Caki2 (cell line): ENCODE data around the gene ZNF423. TPM values are rescaled to one million over a fixed set of nuclear protein-coding genes. Genes with fewer than 3 reads are reported as not detected.

Experiments
- DNase-seq: peaks from one replicate; pipeline ENCODE4 v3.0.0-alpha.2; 2015; ENCODE audit warnings: low read depth
- in situ Hi-C: cut with HindIII; loops from 2 replicates; pipeline ENCODE4 v1.10.0; 2016; ENCODE audit warnings: low sequenced_read_pairs, low pct_unique_long_range_greater_than_20kb, mixed read lengths
- total RNA-seq: library from RNA; depleted of rRNA; stranded (reverse); fragments of >200 nt; shearing (Covaris generic); gene quantifications from 2 replicates; pipeline ENCODE4 v1.2.3, GENCODE V29; 2014; ENCODE audit warnings: low replicate concordance

The ZNF423 gene
- total RNA-seq, 1 experiment from 2014 or later: 0.24 TPM

DNA sequence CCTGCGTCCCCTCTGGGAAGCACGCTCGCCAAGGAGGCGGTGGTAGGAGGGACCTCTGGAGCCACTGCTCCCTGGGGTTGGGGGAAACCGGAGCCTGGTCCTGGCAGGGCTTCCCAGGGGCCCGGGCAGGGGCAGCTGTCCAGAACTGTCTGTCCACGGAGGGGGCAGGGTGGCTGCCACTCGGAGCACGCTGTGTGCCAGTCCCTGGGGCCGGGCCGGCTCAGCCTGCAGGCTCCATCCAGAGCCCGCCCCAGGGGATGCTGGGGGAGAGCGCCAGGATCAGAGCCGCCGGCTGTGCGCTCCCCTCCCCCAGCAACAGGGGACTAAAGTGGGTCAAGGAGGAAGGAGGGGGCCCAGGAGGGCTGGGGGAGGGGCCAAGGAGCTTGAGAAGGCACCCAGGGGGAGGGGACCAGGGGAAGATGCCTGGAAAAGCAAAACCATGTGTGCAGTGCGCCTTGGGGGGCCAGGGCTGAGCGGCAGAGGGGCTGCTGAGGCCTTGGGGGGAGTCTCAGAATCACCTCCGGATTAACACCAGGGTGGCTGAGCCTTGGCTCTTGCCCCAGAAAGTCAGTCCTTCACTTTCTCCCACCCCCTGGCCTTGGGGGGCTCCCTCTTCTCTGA lies 21.3 kb downstream of the ZNF423 start:
- in situ Hi-C loops: no loop called here
- no peak for DNase-seq

DNA sequence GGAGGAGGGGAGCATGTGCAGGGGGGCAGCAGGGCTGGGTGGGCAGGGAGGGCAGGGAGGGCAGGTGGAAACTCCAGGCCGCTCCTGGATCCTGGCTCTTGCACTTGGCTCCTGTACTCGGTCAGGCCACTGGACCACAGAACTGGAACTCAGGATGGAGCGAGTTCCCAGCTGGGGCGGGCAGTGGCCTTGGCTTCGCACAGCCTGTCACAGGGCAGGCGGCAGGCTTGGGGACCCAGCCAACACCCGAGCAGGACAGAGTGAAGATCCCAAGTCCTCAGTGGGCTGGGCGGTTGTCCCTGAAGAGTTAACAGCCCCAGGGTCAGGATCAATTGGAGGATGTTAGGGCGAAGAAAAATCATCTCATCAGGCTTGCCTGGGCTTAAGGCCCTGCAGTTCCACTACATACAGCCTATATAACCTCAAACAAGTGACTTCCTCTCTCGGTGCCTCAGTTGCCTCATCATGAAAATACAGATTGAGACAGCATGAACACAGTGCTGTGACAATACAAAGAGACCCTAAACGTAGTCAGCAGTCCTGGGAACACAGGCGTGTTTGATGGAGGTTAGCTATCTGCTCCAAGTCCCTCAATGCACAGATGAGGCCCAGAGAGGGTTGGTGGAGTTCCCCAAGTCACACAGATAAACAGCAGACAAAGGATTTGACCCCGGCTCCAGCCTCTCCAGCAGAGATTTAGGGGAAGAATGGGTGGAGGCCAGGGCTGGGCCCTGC lies 21.9 kb downstream of the ZNF423 start:
- in situ Hi-C loops: no loop called here
- no peak for DNase-seq

DNA sequence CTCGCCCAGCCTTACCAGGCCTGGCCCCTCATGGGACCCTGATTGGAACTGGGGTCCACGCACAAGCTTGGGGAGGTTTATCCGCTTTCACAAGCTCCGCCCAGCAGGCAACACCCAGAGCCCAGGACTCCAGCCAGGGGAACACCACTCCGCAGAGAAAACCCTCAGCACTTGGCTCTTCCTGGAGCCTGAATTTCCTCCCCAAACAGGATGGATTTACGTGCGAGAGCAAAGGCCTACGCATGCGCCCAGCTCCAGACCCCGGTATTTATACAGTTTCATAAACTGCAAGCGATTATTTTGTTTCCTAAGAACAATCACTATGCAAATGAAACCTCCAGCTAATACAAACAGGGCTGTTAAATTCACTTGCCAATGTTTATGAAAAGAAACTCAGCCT lies 22.8 kb downstream of the ZNF423 start:
- DNase-seq: no peak
- in situ Hi-C loops: no loop called here

DNA sequence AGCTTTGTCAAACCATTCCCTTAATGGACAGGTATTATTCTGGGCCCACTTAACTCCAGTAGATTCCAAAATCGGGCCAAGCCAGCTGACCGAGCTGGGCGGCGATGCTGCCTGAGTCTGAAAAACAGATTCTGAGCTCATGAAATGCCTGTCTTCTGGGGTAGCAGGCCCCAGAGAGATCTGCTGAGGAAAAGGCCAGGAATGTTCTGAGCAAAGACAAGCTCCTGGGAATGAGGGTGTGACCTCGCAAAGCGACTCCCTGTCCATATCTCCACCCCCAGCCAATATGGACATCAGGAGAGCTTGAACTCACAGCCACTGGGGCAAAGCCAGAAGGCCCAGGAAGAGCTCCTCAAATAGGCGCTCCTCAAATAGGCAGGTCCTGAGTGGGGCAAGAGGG lies 23.7 kb downstream of the ZNF423 start:
- no peak for DNase-seq
- in situ Hi-C loops: no loop called here

DNA sequence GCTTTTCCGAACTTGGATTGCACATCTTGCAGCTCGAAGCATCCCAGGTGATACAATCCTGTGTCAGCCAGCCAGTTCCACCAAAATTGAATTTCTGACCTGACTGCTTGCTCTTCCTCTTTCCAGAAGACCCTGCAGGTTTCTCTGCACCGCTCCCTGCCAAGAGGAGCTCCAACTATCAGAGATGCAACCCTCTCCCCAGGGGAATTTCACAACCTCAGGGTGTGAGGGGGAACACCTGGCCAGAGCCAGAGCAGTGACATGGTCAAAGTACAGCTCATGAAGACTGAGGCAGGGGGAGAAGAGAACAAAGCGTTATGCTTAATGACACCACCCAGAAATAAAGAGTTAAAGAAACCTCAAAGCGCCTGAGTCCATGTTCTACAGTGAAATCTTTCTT lies 25.0 kb downstream of the ZNF423 start:
- DNase-seq: no peak
- in situ Hi-C loops: no loop called here

DNA sequence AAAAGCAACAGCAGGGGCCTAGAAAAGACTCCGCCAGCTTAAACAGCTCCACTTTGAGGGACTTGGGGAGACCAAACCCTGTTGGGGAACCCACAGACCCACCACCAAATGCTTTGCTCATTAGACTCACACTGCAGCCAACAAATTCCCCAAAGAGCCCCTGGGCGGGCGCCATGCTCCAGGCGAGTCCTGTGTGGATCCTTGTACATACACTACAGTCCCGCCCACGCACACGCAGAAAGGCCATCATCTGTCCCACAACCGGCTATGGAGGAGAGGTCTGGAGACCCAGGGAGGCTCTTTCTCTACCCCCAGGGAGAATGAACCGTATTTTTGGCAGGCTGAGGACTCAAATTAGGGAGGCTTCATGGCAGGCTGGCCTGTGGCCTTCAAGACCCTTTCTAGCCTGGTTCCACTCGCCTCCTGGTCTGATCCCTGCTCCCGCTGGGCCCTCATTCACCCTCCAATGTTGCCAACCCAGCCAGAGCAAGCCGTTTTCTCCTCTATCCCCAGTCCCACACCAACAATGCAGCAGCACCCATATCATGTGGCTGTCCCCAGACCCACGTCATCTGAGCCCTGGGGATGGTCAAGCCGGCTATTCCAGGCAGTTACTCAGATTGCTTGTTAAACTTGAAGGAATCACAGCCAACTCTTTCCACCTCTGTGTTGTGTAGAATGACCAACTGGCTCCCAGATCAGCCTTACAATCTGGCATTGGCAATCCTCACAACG lies 27.2 kb downstream of the ZNF423 start:
- no peak for DNase-seq
- in situ Hi-C loops: no loop called here

DNA sequence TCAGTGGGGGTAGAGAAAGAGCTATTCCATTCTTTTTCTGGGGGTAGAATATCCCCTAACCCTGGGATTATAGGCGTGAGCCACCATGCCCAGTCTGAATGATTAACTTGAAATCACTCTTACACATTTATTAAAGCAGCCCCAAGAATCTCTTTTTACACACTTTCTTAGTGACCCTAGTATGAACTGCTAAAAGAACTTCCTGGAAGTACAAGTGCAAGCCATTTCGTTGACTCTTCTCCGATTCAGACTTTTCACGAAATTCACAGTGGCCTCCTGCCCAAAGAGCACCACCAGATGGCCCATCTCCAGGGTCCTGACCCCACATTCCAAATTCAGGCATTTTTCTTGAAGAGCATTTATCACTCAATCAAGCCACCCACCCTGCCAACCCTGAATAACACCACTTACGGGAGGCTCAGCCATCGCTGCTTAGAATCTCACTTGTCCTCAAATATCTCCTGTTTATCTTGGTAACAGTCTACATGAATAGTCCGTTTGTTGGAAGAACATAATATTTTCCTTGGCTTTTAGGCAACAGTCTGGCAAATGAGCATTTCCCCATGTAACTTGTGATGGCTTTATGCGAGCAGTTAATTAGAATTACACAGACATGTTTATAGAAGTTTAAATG lies 28.0 kb downstream of the ZNF423 start:
- in situ Hi-C loops: no loop called here
- no peak for DNase-seq

DNA sequence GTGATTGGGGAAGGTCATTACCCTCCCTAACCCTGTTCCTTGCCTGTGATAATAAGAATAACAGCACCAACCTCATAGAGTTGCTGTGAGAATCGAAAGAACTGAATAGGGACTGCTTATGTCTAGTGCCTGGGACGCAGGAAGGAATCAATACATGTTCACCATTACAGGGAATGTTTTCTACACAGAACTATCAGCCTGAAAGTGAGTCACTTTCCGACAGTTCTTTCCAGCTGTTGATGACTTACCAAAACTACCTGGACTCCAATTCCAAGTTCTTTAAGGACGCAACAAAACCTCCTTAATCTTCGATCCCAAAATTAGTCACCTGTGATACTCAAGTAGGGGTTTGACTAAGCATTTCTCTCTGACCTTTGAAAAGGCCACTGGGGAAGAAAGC lies 29.4 kb downstream of the ZNF423 start:
- no peak for DNase-seq
- in situ Hi-C loops: no loop called here

DNA sequence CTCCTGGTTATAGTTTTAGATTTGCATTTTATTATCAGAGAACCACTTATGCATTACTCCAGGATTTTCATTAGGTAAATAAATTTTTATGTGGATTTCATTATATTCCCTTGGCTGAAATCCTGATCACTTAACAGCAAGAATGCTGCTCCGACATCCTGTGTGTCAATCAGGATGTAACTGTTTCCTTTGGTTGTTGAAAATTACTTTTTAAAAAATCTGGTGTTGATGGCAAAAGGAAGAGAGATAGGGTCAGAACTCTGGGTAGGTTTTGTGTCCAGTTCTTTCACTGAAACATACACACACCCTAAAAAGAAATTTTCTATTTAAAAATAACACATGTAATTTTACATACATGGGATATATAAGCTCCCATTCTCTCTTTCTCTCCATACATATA lies 30.9 kb downstream of the ZNF423 start:
- DNase-seq: no peak
- in situ Hi-C loops: no loop called here

DNA sequence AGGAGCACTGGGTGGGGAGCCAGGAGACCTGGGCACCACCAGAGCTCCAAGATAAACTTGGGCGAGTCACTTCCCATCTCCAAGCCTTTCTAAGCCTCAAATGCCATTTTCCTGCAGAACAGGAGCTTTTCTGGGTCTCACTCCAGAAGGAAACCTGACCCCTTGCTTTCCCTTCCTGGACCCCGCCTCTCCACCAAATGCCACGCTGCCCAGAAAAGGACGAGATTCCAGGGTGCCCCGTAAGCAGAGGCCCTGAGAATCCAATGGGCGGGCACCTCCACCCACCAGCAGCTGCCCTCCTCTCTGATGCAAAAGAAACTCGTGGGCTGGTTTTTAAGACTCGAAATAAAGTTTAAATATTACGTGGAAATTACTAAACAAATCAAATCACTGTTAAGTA lies 31.3 kb downstream of the ZNF423 start:
- in situ Hi-C loops: no loop called here
- no peak for DNase-seq

DNA sequence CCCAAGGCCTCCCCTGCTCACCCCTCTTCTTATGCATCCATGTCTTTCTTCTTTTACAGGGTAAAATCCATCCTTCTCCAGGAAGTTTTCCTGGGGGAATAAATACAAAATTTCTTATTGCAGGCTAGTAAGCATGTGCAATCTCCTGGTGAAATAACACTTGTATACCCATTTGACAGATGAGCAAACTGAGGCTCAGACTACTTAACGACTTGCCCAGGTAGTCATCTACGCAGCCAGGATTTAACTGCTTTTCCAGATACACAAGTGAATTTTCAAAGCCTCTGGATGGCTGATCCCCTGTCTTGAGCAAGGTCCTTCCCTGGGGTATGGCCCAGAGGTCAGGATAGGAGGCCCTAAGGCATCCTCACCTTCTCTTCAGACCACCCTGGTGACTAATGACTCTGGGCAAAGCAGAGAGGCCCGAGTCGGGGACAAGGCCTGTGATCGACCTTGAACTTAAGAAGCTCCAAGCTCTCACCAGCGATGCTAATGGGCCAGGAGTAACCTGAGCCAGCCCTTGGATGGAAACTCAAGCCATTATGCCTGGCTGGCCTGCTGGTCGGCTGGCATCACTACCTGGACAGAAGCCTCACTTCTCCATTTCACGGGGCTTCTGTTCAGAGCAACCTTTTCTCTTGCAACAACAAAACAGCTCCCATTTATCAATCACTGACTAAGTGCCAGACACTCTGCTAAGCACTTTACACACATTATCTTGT lies 33.1 kb downstream of the ZNF423 start:
- no peak for DNase-seq
- in situ Hi-C loops: no loop called here

DNA sequence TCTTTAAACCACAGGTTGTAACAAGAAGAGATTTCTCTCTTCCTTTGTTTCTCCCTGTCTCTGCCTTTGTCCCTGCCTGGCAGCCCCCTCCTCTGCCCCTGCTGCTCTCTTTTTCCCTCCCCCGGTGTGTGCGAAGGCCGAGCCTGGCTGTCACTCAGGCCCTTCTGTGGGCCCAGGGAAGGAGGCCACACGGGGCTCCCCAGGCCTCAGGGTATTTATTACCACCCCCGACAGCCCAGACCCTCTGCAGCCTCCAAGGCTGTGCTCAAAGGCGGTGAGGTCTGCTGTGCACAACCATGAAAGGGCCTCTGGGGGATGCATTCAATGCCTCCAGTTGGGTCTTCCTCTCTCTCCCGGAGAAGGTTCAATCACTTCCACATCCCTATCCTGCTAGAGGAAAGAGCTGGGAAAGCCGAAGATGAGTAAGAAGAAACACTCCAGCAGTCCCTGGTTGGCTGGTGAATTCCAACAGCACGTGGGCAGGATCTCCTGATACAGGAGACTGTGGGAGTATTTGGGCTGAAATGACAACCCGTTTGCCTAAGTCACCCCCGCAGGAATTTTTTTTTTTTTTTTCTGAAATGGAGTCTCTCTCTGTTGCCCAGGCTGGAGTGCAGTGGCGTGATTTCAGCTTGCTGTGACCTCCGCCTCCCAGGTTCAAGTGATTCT lies 34.2 kb downstream of the ZNF423 start:
- DNase-seq: no peak
- in situ Hi-C loops: no loop called here

DNA sequence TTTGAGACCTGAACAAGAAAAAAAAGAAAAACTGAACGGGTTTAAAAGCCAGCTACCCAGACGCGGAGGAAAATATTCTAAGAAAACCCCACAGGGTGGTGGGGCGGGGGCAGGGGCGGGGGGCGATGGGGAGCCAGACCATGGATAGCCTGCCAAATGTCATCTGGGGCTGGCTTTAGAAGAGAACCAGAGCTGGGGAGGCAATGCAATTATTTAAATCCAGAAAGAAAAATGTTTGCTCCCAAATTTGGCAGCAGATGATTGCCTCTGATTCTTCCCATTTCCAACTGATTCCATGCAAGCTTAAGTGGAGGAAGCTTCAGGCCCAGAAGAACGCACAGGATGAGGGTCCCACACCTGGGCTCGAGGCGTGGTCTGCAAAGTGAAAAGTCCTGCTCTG lies 34.8 kb downstream of the ZNF423 start:
- no peak for DNase-seq
- in situ Hi-C loops: no loop called here

DNA sequence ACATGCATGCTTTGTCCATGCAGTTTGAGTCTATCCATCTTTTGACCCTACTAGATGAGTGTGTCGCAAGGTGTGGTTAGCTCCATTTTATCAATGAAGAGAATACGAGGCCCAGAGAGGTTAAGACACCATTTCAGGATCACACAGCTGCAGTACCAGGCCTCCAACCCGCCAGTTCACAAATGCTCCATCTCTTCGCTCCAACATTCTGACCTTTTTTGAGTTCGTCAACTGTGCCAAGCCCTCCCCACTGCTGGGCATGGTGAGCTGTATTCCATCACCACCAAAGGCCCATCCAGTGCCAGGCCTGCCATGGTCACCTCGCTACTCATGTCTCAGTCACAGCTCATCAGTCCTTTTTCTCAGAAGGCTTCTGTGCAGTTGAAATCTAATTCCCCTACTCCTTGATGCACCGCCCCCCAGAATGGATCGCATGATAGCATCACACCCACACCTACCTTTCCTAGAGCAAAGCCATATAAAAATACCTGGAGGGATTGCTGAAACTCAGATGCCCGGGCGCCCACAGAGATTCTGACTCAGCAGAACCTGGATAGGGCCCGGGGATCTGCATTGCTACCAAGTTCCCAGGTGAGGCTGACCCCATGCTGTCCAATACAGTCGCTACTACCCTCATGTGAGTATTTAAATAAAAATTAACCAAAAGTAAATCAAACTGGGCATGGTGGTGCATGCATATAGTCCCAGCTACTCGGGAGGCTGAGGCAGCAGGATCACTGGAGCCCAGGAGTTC lies 38.0 kb downstream of the ZNF423 start:
- in situ Hi-C loops: no loop called here
- no peak for DNase-seq

DNA sequence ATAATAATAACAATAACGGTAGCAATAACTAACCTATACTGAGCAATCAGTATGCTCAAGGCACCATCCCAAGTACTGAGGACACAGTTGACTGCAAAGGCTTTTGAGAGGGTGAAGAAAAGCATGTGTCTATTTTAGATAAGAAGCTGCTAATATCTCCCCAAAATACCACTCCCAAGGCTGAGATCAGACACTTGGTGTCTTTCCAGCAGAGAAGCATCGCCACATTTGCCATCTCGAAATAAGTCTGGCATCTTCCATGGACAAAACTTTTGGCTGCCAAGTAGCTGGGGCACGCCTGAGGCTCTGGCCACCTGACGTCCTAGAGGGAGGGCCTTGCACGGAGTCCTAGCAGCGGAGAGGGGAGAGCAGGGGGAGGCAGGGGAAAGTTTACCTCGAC lies 39.0 kb downstream of the ZNF423 start:
- in situ Hi-C loops: no loop called here

DNA sequence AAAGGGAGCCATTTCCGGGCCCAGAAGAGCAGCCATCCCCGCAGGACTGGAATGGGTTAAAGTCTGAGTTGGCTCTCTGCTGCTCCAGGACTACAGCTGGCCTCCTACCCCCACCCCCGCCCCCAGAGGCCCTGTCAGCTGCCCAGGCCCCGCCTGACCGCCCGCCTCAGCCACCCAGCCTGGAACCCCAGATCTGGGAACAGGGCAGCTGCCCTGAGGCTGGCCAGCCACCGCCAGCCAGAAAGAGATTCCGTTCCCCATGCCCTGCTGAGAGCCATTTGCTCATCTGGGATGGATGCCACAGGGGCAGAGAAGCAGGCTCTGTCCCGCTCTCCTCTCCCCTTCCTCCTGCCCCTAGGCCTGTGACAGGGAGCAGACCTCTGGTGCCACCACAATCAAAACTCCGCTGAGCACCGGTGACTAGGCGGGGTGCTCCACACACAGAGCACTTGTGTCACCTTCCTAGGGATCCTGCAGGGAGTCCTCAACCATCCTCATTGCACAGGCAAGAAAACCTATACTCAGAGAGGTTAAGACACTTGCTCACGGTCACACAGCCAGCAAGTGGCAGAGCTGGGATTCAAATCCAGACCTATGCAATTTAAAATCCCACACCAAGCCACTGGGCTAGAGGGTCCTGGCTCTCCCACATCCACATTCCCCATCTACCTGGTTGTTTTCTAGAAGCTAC lies 44.1 kb downstream of the ZNF423 start:
- no peak for DNase-seq
- in situ Hi-C loops: no loop called here

More for the DNA sequence above, 39.0 kb downstream of the ZNF423 start:
- DNase-seq: no peak

DNA sequence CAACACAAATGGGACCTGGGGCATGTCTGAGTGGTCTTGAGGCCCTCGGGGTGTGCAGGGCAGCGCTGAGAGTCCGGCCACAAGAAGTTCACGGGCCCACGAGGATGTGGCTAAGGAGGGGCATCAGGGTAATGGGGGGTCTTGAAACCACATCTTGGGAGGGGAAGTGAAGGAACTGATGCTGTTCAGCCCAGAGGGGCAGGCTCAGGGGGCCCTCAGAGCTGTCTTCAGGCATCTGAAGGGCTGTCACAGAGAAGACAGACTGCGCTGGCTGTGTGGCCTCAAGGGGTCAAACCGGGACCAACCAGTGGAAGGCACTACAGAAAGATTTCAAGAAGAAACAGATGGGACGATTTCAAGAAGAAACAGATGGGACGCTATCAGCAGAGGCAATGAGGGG lies 45.1 kb downstream of the ZNF423 start:
- in situ Hi-C loops: no loop called here

More for the DNA sequence above, 45.1 kb downstream of the ZNF423 start:
- DNase-seq: no peak
